Adipocyte (in vitro differentiated cells): ENCODE results near the gene COL11A2.
A peak's percentile ranks its signal among the peaks of the same experiment; 100 is the strongest.

ENCODE experiments used
- DNase-seq: peaks from one replicate; pipeline ENCODE4 v3.0.0-alpha.2; 2015; ENCODE audit warnings: low read depth
- H3K27me3 ChIP-seq: replicated peaks from 2 replicates; pipeline ENCODE4 v1.7.0; 2013; ENCODE audit warnings: mild to moderate bottlenecking, low read length, moderate library complexity; ENCODE audit not compliant: control insufficient read depth, insufficient read depth
- H3K36me3 ChIP-seq: 2 replicates; pipeline ENCODE4 v1.7.0; 2013; ENCODE audit warnings: low read length, mild to moderate bottlenecking, moderate library complexity; ENCODE audit not compliant: control insufficient read depth, insufficient read depth, severe bottlenecking
- H3K4me1 ChIP-seq: 2 replicates; pipeline ENCODE4 v1.7.0; 2013; ENCODE audit warnings: mild to moderate bottlenecking, low read length, moderate library complexity; ENCODE audit not compliant: control insufficient read depth, insufficient read depth
- H3K4me3 ChIP-seq: 2 replicates; pipeline ENCODE4 v1.7.0; 2013; ENCODE audit warnings: mild to moderate bottlenecking, low read length, moderate library complexity
- H3K9ac ChIP-seq: 2 replicates; pipeline ENCODE4 v1.7.0; 2013; ENCODE audit warnings: mild to moderate bottlenecking, low read length, moderate library complexity
- H3K9me3 ChIP-seq: 2 replicates; pipeline ENCODE4 v1.7.0; 2013; ENCODE audit warnings: mild to moderate bottlenecking, low read length, moderate library complexity; ENCODE audit not compliant: control insufficient read depth

Gene COL11A2

DNA sequence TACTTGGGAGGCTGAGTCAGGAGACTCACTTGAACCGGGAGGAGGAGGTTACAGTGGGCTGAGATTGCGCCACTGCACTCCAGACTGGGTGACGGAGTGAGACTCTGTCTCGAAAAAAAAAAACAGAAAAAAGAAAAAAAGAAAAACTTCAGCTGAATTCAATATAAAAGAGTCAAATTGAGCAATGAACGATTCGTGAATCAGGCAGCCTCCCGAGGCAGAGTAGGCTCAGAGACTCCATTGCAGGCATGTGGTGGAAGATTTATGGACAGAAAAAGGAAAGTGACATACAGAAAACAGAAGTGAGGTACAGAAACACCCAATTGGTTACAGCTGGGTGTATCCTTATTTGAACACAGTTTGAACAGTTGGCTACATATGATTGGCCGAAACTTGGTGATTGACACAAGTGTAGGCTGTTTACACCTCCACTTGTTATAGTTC lies 60.2 kb downstream of the COL11A2 start:
- Histone ChIP-seq H3K9me3 (no peaks in the 10 kb centered on the region), H3K27me3 (no peaks in the 10 kb centered on the region), H3K4me1 (peaks cover 43% of the 10 kb centered on the region), H3K4me3 (no peak overlapping the region), H3K36me3 (no peaks in the 10 kb centered on the region), H3K9ac (peak overlapping the region; percentile 36)
- no peak for DNase-seq

DNA sequence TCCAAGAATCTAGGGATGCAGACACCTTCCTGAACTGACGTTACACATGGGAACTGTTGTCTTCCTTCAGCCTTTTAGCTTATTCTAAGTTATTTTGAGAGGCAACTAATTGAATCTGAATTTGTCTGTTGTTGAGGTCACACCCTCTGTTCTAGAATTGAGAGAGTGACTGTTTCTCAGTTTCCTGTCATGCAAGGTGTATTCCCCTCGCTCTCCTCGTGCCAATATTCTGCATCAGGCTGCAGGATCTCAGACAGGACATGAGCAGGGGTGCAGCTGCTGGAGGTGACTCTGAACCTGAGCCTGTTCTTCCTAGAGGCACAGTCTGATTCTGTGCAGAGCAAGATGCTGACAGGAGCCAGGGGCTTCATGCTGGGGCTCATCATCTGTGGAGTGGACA lies 63.9 kb downstream of the COL11A2 start:
- no peak for DNase-seq
- no peaks in the 10 kb centered on the region for H3K36me3 ChIP-seq

DNA sequence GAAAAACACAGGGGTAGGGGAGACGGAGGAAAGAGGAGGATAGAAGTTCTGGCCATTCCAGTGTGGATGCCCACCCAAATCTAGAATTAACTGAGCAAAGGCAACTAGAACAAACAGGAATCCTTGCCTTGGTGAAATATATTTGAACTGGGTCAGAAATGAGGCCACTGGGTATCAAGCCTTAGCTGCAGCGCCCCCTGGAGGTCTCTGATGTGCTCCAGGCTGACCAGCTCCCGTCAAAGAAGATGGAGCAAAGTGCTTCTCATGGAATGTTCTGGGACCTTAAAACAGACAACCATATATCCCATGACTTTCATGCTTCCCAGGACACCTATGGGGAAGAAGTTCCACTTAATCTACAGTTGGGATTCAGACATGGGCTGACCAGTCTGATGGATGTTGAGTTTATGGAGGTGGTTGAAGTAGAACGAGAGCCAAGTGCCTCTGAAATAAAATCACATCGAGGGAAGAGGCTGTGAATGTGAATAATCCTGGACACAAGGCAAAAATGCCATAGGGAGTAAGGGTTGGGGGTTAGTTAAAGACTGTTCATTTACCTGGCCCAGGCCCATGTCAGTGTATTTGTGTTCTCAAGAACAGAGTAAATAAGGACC lies 66.1 kb downstream of the COL11A2 start:
- Histone ChIP-seq H3K27me3 (no peaks in the 10 kb centered on the region), H3K4me3 (no peak overlapping the region), H3K9me3 (peaks cover 8% of the 10 kb centered on the region), H3K36me3 (no peaks in the 10 kb centered on the region), H3K9ac (no peak overlapping the region), H3K4me1 (peaks cover 36% of the 10 kb centered on the region)
- DNase-seq = peak; percentile 53

More for the DNA sequence above, 63.9 kb downstream of the COL11A2 start:
- Histone ChIP-seq H3K27me3 (no peaks in the 10 kb centered on the region), H3K9me3 (peaks cover 5% of the 10 kb centered on the region), H3K9ac (no peak overlapping the region), H3K4me1 (peaks cover 47% of the 10 kb centered on the region), H3K4me3 (no peak overlapping the region)

DNA sequence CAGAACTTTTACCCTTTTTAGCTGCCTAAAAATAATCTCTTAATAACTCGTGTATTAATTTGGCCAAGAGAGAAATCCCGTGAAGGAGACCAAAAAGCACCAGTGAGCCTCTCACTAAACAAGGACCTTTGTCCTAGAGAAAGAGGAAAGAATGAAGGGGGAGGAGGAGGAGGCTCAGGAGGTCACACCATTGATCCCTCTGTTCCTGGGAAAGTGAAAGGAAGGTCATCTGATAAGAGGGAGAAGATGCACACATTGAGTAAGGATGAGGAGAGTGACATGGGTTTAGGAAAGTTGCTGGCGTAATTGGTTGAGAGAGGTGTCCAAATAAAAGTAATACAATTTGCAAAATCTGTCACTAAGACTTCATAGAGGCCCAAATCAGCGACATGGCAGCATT lies 67.3 kb downstream of the COL11A2 start:
- H3K36me3 ChIP-seq = no peaks in the 10 kb centered on the region

DNA sequence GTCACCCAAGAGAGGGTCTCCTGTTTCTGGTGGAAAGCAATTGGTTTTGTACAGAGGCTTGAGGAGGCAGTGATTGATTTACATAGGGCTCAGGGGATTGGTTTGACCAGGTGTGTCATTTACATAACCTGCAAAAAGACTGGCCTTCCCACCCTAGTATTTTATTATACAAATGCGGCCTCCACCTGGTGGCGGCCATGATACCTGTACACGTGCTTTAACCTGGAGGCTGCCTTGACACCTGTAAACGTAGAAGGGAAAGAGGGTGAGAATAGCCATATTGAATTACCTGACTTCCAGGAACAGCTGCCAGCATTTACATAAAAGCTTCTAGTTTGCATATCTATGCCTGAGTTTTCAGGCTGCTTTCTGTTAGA lies 67.8 kb downstream of the COL11A2 start:
- no peak overlapping the region for H3K4me3 ChIP-seq
- H3K9ac ChIP-seq = no peak overlapping the region
- no peaks in the 10 kb centered on the region for H3K36me3 ChIP-seq
- no peak for DNase-seq
- H3K9me3 ChIP-seq = peaks cover 8% of the 10 kb centered on the region
- peaks cover 21% of the 10 kb centered on the region for H3K4me1 ChIP-seq
- no peaks in the 10 kb centered on the region for H3K27me3 ChIP-seq

More for the DNA sequence above, 67.3 kb downstream of the COL11A2 start:
- Histone ChIP-seq H3K4me3 (no peak overlapping the region), H3K27me3 (no peaks in the 10 kb centered on the region), H3K9ac (no peak overlapping the region), H3K9me3 (peaks cover 8% of the 10 kb centered on the region), H3K4me1 (peaks cover 25% of the 10 kb centered on the region)
- no peak for DNase-seq

DNA sequence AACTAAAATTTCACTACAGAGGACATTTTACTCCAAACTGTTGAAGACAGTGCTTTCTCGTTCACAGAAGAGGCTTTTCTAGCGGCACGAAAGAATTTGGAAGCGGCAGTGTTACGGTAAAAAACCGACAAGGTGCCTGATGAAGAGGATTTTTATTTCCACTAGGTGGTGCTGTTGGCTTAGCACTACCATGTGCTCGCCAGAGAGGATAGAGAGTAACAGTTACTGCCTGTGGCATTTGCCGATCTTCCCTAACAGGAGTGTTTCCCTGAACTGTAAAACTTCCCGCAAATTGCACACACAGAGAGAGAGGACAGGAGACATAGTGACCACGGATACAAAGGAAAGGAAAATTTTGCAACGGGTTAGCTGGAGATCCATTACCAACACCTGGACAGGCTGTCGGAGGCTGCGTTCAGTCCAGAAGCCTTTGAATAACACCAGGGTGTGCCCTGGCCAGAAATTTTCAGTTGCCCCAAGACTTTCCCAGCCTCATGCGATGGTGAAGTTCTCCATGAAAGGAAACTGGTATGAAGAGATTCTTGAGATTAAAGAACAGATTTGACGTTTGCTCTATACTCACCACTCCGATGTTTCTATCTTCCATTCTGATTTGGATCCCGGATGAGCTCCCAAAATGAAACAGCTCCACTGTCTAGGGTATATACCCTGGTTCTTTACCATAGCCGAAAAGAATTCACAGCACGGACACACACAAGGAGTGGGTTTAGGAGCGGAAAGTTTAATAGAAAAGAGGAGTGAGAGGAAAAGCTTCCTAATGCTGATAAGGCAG lies 68.3 kb downstream of the COL11A2 start:
- Histone ChIP-seq H3K4me3 (no peak overlapping the region), H3K4me1 (peaks cover 15% of the 10 kb centered on the region), H3K36me3 (no peaks in the 10 kb centered on the region), H3K27me3 (no peaks in the 10 kb centered on the region), H3K9ac (no peak overlapping the region), H3K9me3 (peaks cover 8% of the 10 kb centered on the region)
- DNase-seq = peak; percentile 50

DNA sequence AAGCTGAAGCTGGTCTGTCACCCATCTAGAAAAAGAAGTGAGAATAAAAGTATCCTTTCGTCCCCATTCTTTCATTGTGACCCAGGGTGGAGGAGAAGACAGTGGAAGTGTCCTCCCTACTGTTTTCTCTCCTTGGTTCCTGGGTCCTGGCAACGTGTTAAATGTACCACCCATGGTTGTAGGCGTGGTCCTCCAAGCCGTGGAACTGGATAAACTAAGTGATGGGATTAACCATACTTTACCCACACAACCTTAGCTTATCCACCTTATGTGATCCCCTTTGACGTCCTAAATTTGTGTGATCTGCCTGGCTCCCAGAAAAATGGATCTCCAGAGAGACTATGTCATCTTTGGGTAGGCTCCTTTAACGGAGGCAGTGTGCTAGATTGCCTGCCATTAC lies 69.1 kb downstream of the COL11A2 start:
- H3K27me3 ChIP-seq = no peaks in the 10 kb centered on the region
- H3K9ac ChIP-seq = no peak overlapping the region
- H3K36me3 ChIP-seq = no peaks in the 10 kb centered on the region
- H3K4me1 ChIP-seq = peaks cover 8% of the 10 kb centered on the region
- no peak overlapping the region for H3K4me3 ChIP-seq
- DNase-seq = no peak
- H3K9me3 ChIP-seq = peaks cover 8% of the 10 kb centered on the region

DNA sequence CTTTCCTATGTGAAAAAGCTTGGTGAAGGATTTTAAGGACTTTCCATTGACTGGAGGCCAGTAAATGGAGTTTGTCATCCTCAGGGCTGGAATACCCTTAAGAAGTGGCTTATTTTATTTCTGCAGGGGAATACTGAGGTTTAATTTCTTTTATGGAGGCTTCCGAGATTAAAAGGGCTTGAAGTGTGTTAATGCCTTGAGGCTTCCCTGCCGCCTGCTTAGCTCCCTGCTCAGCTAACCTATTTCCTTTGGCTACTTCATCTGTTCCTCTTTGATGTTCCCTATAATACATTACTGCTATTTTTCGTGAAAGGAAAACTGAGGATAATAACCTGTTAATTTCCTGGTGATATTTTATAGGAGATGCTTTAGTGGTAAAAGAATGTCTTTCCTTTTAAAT lies 72.3 kb downstream of the COL11A2 start:
- no peak overlapping the region for H3K9ac ChIP-seq
- H3K27me3 ChIP-seq = peaks cover 23% of the 10 kb centered on the region
- H3K36me3 ChIP-seq = no peaks in the 10 kb centered on the region
- H3K4me3 ChIP-seq = no peak overlapping the region
- peaks cover 2% of the 10 kb centered on the region for H3K4me1 ChIP-seq
- peaks cover 8% of the 10 kb centered on the region for H3K9me3 ChIP-seq
- DNase-seq = no peak

DNA sequence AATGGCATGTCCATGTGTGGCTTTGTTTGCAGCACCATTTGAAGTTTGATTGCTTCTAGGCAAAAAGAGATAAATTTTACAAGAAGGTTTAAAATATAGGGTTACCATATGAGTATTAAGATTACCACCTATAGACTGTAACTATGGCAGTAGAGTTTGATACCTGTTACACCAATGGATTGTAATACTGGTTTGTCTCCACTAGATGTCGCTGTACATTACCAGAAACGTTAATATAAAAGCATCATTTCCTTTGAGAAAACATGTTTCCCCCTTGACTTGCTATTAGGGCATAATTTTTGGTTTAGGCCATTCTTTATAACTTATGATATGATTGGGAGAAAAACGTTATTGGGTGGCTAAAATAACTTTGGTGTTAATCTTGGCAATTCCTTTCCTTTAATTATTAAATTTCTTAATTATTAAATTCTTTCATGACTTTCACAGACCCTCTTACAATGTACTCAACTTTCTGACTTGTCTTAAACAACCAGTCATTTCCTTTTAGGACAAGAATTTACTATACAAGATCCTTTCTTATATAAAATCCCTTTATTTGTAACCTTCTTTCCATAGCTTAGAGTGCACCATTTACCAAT lies 73.6 kb downstream of the COL11A2 start:
- peaks cover 31% of the 10 kb centered on the region for H3K27me3 ChIP-seq
- no peak overlapping the region for H3K9ac ChIP-seq
- peaks cover 4% of the 10 kb centered on the region for H3K9me3 ChIP-seq
- H3K4me1 ChIP-seq = no peaks in the 10 kb centered on the region
- H3K36me3 ChIP-seq = no peaks in the 10 kb centered on the region
- DNase-seq = peak; percentile 84
- no peak overlapping the region for H3K4me3 ChIP-seq

DNA sequence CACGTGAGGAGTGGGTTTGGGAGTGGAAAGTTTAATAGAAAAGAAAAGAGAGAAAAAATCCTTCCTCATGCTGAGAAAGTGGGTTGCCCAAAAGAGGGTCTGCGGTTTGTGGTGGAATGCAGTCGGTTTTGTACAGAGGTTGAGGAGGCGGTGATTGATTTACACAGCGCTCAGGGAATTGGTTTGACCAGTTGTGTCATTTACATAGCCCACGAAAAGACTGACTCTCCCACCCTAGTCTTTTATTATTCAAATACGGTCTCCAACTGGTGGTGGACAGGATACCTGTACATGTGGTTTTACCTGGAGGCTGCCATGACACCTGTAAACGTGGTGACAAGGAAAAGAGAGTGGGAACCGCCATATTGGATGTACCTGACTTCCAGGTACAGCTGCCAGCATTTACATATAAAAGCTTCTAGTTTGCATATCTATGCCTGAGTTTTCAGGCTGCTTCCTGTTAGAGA lies 74.4 kb downstream of the COL11A2 start:
- H3K36me3 ChIP-seq = no peaks in the 10 kb centered on the region
- H3K9me3 ChIP-seq = no peaks in the 10 kb centered on the region
- H3K4me1 ChIP-seq = no peaks in the 10 kb centered on the region
- no peak overlapping the region for H3K4me3 ChIP-seq
- DNase-seq = no peak
- no peak overlapping the region for H3K9ac ChIP-seq
- H3K27me3 ChIP-seq = peaks cover 38% of the 10 kb centered on the region
